NCI-H146 (cell line): ENCODE data around the gene PML.

Experiments used
- DNase-seq: peaks from one replicate; lab custom pipeline; 2025; lab: John Stamatoyannopoulos, UW

PML gene, protein sequence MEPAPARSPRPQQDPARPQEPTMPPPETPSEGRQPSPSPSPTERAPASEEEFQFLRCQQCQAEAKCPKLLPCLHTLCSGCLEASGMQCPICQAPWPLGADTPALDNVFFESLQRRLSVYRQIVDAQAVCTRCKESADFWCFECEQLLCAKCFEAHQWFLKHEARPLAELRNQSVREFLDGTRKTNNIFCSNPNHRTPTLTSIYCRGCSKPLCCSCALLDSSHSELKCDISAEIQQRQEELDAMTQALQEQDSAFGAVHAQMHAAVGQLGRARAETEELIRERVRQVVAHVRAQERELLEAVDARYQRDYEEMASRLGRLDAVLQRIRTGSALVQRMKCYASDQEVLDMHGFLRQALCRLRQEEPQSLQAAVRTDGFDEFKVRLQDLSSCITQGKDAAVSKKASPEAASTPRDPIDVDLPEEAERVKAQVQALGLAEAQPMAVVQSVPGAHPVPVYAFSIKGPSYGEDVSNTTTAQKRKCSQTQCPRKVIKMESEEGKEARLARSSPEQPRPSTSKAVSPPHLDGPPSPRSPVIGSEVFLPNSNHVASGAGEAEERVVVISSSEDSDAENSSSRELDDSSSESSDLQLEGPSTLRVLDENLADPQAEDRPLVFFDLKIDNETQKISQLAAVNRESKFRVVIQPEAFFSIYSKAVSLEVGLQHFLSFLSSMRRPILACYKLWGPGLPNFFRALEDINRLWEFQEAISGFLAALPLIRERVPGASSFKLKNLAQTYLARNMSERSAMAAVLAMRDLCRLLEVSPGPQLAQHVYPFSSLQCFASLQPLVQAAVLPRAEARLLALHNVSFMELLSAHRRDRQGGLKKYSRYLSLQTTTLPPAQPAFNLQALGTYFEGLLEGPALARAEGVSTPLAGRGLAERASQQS

DNA sequence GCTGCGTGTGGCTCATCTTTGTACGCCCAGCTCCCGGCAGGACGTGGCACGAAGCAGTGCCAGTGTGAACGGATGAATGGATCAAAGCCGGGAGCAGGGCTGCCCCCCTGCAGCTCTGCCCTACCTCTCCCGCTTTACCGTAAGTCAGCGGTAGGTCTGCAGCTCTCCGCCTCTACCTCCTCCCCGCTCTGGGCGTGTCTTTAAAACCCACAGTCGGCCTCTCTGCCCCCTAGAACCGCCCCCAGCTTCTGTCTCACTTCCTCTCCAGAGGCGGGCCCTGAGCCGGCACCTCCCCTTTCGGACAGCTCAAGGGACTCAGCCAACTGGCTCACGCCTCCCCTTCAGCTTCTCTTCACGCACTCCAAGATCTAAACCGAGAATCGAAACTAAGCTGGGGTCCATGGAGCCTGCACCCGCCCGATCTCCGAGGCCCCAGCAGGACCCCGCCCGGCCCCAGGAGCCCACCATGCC, at the start of gene PML:
Gene PML, plus strand, starts transcription at position 304 of the 471 bp plus-strand sequence. Its CDS starts 97 bp downstream, at position 401.
- peak; percentile 90 for DNase-seq

DNA sequence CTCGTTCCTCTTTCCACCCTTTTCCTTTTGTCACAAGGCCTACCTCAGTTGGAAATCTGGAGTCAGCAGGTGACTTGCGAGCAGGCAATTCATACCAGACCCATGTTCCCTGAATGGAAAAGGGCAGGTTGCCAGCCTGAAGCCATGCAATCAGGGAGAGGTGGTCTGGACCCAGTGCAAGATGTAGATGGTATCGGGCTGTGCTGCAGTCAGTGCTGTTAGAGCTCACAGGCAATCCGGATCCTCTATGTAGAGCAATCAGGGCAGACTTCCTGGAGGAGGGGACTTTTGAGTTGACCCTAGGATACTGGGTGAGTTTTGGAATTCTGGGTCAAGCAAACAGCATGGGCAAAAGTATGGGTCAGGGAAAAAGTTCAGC, 49.4 kb upstream of the PML start:
- no peak for DNase-seq

DNA sequence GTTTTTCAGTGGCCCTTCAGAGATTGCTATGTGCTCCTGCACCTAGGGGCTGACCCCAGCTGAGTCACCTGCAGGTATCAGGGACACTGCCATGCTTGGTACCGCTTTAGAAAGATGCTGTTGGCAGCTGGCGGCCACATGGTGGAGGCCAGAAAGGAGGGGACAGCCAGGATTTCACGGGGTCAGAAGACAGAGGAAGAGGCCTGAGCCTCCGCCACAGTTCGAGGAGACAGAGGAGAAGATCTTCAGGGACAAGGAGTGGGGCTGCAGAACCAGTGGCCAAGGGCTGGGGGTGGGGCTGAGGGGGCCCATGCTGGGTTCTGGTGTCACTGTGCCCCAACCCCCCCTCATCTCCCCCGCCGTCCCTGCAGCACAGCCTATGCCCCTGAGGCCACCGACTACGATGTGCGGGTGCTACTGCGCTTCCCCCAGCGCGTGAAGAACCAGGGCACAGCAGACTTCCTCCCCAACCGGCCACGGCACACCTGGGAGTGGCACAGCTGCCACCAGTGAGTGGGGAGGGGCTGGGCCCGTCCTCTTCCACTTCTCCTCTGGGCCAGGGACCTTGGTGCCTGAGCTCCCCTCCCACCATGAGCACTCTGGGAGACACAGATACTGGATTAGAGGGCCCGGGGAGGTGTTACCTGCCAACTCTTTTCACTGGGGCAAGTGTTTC, 48.3 kb upstream of the PML start:
- DNase-seq: no peak

DNA sequence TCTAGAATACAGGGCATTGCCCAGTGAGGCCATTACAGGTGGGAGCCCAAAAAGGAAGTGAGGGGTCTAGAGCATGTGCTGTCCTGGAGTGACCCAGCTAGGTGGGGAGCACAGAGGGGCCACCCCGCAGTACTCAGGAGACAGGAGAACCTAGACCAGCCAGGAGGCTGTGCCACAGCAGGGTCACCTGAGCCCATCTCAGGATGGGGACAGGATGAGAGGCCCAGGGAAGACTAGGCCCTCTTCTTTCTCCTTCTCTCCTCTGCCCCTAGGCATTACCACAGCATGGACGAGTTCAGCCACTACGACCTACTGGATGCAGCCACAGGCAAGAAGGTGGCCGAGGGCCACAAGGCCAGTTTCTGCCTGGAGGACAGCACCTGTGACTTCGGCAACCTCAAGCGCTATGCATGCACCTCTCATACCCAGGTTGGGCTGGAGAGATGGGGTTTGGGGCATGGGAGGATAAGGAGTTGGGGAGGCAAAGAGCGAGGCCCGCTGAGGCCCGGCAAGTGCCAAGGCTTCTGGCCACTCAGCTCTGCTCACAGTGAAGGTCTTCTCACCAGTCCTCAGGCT, 47.6 kb upstream of the PML start:
- DNase-seq: no peak

DNA sequence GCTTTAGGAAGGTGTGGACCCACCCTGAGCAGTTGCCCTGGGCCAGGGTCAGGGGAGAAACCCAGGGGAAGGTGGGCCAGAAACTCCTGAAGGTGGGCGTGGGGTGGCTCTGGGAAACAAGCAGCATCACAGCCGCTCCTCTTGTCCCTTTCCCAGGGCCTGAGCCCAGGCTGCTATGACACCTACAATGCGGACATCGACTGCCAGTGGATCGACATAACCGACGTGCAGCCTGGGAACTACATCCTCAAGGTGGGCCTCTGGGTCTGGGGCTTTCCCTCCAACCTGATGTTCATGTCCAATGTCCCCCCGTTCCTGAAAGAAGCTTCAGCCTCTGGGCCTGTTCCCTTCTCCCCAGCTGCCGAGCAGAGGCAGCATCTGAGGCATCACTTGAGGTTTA, 46.9 kb upstream of the PML start:
- DNase-seq: no peak

DNA sequence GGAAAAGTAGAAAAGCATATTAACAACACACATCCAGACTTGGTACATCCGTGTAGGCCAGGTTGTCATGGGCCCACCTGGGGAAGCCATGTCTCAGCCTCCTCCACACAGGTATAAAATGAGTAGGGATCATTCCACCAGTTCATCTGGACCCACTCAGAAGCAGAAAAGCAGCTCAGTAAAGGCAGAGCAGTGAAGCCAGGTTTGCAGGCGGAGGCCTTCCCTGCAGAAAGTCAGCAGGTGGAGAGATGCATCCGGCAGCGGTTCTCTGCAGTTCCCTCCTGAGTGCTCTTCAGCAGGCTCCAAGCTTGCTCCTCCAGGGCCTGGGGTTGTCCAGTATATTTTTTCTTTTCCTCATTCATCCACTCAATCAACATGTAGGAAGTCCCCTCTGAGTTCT, 46.1 kb upstream of the PML start:
- DNase-seq: no peak

DNA sequence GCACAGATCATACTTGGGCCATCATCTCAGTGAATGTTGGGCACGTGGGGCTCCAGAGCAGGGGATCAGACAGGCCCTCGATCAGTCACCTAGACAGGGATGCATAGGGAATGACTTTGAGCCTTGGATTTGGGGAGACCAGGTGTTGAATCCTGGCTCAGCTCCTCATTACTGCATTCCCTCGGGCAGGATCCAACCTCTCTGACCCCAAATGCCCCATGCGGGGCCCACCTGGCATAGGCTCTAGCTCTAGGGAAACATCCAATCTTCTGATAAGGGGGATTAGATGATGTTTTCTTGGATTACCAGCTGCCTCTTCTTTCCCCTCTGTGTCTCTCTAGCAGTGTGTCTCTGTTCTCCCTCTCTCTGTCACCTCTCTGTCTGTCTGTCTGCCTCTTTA, 45.5 kb upstream of the PML start:
- DNase-seq: no peak

DNA sequence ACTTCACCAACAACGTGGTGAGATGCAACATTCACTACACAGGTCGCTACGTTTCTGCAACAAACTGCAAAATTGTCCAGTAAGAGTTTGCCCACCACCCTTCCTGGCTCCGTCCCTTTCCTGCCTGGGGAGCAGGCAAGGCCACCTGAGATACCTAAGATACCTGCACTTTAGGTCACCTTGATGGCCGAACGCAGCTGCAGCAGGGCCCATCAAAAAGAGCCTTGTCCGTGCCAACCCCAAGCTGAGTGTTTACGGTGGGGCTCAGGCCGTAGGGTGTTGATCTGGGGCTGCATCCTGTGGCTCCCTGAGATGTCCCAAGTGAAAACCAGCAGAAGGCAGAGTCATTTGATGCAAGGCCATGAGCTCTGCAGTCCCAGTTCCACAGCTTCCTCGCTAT, 45.0 kb upstream of the PML start:
- no peak for DNase-seq

DNA sequence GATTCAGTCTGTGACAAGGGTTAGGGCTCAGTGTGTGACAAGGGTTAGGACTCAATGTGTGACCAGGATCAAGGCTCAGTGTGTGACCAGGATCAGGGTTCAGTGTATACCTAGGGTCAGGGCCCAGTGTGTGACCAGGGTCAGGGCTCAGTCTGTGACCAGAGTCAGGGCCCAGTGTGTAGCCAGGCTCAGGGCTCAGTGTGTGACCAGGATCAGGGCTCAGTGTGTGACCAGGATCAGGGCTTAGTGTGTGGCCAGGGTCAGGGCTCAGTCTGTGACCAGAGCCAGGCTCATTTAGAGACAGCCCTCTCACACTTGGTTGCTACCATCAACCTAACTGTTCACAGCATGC, 44.1 kb upstream of the PML start:
- no peak for DNase-seq

DNA sequence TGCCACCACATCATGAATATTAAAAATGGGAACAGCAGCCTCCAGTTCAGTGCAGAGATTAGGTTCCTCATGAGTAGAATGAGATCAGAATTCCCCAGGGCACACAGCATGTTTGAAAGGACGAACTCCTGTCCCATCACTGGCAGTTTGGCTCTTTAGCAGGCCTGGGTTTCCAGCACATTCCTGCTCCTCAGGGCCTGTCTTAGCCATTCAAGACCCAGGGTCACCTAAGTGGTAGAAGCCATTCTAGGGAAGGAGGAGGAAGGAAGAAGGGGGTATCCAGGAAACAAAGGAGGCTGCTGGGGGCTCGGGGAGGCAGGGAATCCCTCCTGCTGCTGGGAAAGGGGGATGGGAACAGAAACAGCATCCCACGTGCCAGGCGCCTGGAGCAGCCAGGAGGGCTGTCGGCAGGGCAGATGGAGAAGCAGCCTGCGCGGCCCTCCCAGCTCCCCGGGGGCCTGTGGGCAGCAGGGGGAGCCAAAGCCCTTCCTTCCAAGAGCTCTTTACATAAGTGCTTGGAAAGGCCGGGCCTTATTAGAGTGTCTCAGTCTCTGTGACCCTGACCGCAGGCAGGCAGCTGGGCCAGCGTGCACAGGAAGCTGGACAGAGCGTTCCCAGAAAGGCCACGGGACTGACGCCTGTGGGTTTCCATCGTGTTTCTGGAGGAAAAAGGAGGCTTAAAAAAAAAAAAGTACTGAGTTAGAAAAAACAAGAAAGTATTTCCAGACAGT, 43.5 kb upstream of the PML start:
- peak; percentile 85 for DNase-seq

DNA sequence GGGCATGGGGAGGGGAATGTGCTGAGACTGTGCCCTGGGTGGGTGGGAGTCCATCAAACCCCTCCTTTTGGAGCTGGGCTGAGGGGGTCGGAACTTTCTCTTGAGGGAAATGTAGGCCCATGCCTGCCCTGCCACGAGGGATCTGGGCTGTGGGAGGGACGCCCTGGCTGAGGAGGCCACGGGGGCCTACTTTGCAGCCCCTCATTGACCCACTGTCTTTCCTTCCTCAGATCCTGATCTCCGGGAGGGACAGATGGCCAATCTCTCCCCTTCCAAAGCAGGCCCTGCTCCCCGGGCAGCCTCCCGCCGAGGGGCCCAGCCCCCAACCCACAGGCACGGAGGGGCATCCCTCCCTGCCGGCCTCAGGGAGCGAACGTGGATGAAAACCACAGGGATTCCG, 42.9 kb upstream of the PML start:
- no peak for DNase-seq

DNA sequence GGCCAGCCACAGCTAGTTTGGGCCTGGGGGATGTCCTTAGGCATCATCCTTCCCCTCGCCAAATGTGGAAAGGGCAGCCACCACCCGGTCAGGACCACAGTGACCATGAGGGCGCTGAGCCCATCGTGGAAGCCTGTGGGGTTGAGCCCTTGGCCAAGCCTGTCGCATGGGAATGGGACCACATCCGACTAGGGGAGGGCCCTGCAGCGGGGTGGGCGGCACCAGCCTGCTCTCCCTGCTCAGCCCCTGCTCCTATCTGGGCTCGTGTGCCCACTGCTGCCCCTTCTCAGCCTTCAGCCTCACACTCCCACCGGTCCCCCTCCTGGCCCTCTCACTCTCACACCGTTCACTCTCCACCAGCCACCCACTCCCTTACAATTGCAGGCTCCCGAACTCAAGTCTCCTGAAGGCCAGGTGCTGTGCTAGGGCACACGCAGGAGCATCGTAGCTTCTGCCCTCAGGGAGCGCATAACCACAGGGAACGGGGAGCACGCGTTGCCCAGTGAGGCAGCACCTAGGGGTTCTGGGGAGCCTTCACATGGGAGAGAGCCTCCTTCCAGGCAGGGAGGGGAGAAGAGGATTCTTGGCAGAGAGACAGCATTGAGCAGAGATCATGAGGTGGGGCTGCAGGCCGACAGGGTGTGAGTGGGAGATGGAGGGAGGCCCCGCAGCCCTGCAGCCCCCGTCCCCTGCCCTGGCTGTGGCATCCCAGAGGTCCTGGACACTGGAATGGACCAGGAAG, 42.2 kb upstream of the PML start:
- no peak for DNase-seq

DNA sequence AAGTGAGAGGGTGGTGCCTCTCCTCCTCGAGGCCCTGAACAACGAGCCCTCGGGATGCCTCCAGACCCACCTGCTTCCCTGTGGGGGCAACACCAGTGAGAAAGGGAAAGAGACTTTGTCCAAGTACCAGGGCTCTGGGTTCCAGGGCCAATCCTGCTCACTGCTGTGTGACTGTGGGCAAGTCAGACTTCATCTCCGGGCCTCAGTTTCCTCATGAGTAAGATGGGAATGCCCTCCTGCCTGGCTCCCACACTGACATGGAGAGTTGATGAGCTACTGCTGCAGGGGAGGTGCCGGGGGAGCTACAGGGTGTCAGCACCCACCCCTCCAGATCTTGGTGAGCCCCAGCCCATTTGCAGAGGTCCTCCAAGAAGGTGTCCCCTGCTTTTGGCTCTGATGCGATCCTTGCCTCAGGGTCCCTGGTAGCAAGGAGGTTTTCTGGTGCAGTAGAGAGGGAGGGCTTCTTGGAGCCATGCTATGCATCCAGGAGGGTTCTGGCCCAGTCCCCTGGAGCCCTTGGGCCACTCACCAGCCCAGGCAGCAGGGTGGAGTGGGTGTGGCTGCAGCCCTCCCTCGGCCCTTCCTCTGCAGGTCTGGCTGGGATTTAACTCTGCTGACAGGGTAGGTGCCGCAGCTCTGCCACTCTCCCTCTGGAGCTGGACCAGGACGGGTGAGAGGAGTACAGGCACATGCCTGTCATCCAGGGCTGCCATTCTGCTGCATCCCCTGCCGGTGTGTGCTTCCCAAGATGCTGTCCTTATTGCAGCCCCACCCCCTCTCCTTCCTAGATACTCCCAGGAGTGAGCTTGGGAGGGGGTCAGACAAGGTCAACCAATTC, 41.4 kb upstream of the PML start:
- DNase-seq: no peak

DNA sequence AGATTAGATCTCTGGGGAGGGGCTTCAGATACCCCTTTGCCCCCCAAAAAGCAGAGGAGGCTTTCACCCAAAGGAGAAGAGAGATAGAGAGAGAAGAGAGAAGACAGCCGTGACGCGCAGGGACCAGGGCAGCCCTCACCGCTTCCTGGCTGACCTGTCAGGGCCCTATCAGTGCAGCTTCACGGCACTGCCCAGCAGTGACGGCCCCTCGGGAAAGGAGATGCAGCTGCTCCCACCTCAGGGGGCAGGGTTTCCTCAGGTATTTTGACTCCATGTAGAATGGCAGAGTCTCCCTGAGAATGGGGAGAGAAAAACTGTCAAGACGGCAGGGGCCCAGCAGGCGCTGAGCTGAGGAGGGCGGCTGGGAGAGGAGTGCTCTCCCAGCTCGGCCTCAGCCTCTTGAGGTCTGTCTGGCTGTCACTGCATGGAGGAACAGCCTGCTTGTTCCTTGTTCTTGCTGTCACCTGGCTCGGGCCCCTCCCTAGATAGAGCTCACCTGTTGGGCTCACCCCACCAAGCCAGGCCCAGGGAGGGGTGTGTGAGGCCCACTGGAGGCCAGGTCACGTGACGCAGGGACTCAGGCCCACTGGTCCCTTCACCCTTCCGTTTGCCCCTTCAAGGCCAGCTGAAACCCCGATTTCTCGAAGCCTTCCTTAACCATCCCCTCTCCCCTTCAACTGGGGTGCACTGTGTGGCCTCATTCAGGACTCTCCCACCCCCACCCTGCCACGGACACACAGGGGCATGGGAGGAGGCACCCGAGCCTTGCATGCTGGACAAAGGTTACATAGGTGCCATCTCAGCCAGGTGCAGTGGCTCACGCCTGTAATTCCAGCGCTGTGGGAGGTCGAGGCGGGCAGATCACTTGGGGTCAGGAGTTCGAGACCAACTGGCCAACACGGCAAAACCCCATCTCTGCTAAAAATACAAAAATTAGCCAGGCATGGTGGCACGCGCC, 40.0 kb upstream of the PML start:
- DNase-seq: no peak

DNA sequence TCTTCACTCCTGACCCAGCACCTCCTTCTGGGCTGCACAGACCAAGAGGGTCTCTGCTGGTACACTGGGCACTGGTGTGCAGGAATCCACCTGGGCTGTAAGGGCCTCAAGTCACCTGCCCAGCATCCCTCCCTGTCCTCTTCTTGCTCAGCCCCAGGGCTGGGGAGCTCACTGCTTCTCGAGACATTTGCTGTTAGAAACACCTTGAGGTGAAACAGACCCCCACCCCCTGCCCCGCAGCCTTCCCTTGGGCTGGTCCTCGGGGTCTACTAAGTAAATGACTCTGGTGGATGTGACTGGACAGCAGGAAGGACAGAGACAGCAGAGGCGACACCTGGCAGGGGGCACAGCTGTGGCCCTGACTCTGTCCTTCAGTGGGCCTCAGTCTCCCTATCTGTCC, 39.2 kb upstream of the PML start:
- DNase-seq: no peak

DNA sequence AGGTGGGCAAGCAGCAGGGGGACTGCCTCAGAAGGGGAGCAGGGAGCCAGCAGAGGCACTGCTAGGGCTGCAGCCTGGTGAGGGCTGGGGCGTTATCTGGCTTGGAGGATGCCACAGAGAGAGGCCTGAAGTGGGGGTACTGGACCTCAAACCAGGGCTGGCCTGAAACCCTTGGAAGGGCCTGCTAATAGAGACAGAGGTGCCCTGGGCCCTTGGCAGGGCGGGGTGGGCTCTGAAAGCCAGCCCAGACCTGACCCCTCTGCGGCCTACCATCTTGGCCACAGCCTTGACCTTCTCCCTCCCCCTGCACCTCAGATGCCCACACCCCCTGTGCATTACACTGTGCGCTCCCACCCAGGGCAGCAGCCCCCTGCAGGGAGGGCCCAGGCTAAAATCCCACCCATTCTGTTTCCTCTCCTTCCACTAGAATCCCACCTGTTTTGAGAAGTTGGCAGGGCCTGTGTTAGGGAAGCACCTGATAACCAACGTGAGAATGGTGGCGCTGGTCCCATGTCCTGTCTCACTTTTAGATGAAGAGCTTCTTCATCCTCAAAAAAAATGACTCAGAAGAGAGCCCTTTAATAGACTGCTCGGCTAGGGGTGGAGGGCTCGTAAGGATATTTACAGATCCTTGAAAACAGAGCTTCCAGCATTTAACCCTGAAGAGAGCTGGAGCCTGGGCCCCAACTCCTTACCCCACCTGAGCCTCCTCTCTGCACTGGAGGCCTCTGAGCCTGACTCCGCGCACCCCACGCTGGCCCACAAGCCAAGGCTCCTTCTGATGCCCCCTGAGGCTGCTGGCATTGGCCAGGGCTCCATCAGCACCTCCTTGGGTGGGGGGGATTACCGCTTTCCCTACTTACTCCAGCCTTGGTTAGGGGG, 38.4 kb upstream of the PML start:
- no peak for DNase-seq

DNA sequence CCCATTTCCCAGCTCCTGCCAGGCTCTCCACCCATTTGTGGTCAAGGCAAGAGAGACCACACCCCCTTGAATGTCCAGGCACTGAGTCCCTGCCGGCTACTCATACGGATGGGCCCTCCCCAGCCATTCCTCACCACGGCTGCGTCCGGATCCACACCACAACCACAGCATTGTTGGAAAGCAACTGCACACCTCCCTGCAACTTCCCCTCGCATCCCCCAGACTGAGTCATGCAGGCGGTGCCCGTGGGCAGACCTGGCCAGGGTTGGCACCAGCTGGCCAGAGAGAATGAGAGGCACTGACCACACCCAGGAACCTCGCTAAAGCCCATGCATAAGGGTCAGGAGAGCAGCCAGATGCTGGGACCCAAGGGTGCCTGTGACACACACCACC, 37.8 kb upstream of the PML start:
- no peak for DNase-seq

DNA sequence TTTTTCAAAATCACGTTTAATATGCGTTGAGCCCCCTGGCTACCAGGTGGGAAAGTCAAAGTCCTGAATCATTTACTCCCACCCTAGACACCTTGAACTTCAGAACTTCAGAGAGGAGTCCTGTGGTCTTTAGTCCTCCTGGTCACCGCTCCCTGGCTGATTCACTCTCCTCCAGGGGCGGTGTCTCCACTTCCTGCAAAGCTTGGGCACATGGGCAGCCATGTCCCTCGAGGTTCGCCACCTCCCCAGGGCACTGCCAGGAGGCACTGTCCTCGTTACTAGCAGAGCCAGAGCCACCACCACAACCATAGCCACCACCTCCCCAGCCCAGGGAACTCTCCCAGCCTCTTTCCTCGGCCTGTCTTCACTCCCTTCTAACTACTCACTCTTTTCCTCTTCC, 37.2 kb upstream of the PML start:
- no peak for DNase-seq
